Endodermal cell (in vitro differentiated cells): ENCODE results near the gene CSGALNACT2. TPM values are rescaled to one million over a fixed set of nuclear protein-coding genes. Genes with fewer than 3 reads are reported as not detected.

Experiments
- DNase-seq: peaks from one replicate; pipeline ENCODE4 v3.0.0-alpha.2; 2017
- H3K27ac ChIP-seq: 2 replicates; pipeline ENCODE4 v1.5.1; 2013; ENCODE audit warnings: mild to moderate bottlenecking, low read depth, low read length, moderate library complexity
- H3K27me3 ChIP-seq: 2 replicates; pipeline ENCODE4 v1.6.1; 2013; ENCODE audit warnings: mild to moderate bottlenecking, low read length, moderate library complexity; ENCODE audit not compliant: insufficient read depth, control insufficient read depth, poor library complexity, severe bottlenecking
- H3K36me3 ChIP-seq: 2 replicates; pipeline ENCODE4 v1.7.0; 2013; ENCODE audit warnings: mild to moderate bottlenecking, low read length, moderate library complexity; ENCODE audit not compliant: control insufficient read depth, insufficient read depth
- H3K4me1 ChIP-seq: one replicate; pipeline ENCODE4 v1.7.0; 2013; ENCODE audit warnings: low read length; ENCODE audit not compliant: control insufficient read depth, insufficient read depth
- H3K4me3 ChIP-seq: 2 replicates; pipeline ENCODE4 v1.5.1; 2013; ENCODE audit warnings: mild to moderate bottlenecking, low read length, moderate library complexity
- H3K9ac ChIP-seq: 2 replicates; pipeline ENCODE4 v1.6.1; 2013; ENCODE audit warnings: mild to moderate bottlenecking, low read length, moderate library complexity; ENCODE audit not compliant: poor library complexity, severe bottlenecking; ENCODE audit errors: extremely low read depth
- H3K9me3 ChIP-seq: 2 replicates; pipeline ENCODE4 v1.6.1; 2013; ENCODE audit warnings: mild to moderate bottlenecking, low read length, moderate library complexity; ENCODE audit not compliant: control insufficient read depth
- H3K27ac Mint-ChIP-seq: 2 replicates; pipeline ENCODE4 v1.8.0; 2020; ENCODE audit warnings: mixed read lengths
- H3K27me3 Mint-ChIP-seq: 2 replicates; pipeline ENCODE4 v1.8.0; 2021; ENCODE audit warnings: mild to moderate bottlenecking, mixed read lengths; ENCODE audit not compliant: insufficient read depth
- H3K36me3 Mint-ChIP-seq: 2 replicates; pipeline ENCODE4 v1.8.0; 2020; ENCODE audit warnings: low read depth, mixed read lengths
- H3K4me1 Mint-ChIP-seq: 2 replicates; pipeline ENCODE4 v1.8.0; 2020; ENCODE audit warnings: mixed read lengths
- H3K4me3 Mint-ChIP-seq: 2 replicates; pipeline ENCODE4 v1.8.0; 2020; ENCODE audit warnings: mild to moderate bottlenecking, moderate library complexity, mixed read lengths
- H3K9me3 Mint-ChIP-seq: 2 replicates; pipeline ENCODE4 v1.8.0; 2020; ENCODE audit warnings: mild to moderate bottlenecking, mixed read lengths
- WGBS, 2 experiments: methylation state at CpG; one replicate each; pipeline versions ENCODE4 v1.1.5 to v1.1.7; 2013; ENCODE audit warnings: missing lambda C conversion rate in 2 of 2, mixed read lengths in 1 of 2; ENCODE audit not compliant: insufficient coverage in 1 of 2, insufficient read length in 1 of 2; 5-methylcytosine and 5-hydroxymethylcytosine counted together
- total RNA-seq, 2 donors: library from RNA; stranded (reverse); fragmentation: NEBNext Ultra II Directional in 1 of 2; extraction: Animal tissue kit (Norgen Biotek cat#: 25700) in 1 of 2; gene quantifications; 2 replicates in 1 of 2; 3 replicates in 1 of 2; pipeline ENCODE4 v1.2.1, GENCODE V29; 2021
- TF ChIP-seq, protein P1 (sequence below): fragments of 200-600 bp; sonication (generic); conservative IDR thresholded peaks from 2 replicates; pipeline ENCODE4 v1.5.0; 2021; ENCODE audit warnings: antibody characterized with exemption, mild to moderate bottlenecking

Gene CSGALNACT2
- total RNA-seq, 2 donors from 2014 or later: 7.3 to 8.6 TPM

GRCh38 chr10:43158636-43159035, 20.4 kb downstream of the CSGALNACT2 start:
- H3K4me3 ChIP-seq: no peak overlapping the region
- no peak overlapping the region for H3K9ac ChIP-seq
- peaks cover 7% of the 10 kb centered on the region for H3K36me3 ChIP-seq
- Mint-ChIP-seq H3K4me3 (no peak overlapping the region), H3K9me3 (no peaks in the 10 kb centered on the region), H3K4me1 (no peaks in the 10 kb centered on the region), H3K36me3 (no peaks in the 10 kb centered on the region), H3K27ac (no peak overlapping the region), H3K27me3 (no peaks in the 10 kb centered on the region)
- H3K4me1 ChIP-seq: no peaks in the 10 kb centered on the region
- 90 to 97% methylated on average over 2 to 6 of the region's 6 CpGs for WGBS, 2 experiments
- TF ChIP-seq, protein P1, sequence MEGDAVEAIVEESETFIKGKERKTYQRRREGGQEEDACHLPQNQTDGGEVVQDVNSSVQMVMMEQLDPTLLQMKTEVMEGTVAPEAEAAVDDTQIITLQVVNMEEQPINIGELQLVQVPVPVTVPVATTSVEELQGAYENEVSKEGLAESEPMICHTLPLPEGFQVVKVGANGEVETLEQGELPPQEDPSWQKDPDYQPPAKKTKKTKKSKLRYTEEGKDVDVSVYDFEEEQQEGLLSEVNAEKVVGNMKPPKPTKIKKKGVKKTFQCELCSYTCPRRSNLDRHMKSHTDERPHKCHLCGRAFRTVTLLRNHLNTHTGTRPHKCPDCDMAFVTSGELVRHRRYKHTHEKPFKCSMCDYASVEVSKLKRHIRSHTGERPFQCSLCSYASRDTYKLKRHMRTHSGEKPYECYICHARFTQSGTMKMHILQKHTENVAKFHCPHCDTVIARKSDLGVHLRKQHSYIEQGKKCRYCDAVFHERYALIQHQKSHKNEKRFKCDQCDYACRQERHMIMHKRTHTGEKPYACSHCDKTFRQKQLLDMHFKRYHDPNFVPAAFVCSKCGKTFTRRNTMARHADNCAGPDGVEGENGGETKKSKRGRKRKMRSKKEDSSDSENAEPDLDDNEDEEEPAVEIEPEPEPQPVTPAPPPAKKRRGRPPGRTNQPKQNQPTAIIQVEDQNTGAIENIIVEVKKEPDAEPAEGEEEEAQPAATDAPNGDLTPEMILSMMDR: no peak
- DNase-seq: no peak
- H3K9me3 ChIP-seq: no peaks in the 10 kb centered on the region
- no peaks in the 10 kb centered on the region for H3K27me3 ChIP-seq
- no peak overlapping the region for H3K27ac ChIP-seq

DNA sequence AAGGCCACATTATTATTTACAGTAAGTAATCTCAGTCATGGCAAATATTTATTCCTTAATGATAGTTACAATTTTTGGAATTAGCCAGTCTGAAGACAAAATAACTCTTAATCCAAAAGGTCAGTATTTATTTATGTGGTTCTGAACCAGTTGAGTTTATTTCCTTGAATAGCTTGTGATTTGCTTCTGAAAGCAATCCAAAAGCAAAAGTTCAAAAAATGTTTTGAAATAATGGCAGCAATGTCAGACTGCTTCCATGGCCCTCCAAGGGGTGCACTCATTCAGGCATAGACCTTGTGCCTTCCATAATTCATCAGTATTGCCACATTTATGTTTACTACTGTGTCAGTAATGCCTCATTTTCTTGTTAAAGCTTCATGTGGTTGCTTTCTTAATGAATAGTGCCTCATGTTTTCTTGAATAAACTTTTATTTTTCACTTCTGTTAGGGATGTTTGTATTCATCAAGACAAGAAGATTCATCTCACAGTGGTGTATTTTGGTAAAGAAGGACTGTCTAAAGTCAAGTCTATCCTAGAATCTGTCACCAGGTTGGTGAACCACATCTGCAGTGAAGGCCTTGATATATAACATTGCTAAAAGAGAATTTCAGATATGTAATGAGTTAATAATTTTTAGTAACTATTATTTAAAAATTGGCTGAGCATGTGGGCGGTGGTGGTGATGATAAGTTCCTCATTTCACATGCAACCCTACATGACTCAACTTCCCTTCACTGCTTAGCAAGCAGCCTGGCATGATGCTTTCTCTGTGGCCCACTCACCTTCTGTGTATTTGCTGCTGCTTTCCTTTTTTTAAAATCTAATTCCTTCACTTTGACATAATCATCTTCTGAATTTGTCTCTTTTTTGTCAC, 22.0 kb downstream of the CSGALNACT2 start:
- Mint-ChIP-seq H3K9me3 (no peaks in the 10 kb centered on the region), H3K4me1 (no peaks in the 10 kb centered on the region), H3K27ac (no peak overlapping the region), H3K4me3 (no peak overlapping the region), H3K36me3 (no peaks in the 10 kb centered on the region), H3K27me3 (no peaks in the 10 kb centered on the region)
- no peaks in the 10 kb centered on the region for H3K27me3 ChIP-seq
- no peaks in the 10 kb centered on the region for H3K9me3 ChIP-seq
- TF ChIP-seq, protein P1: no peak
- no peak overlapping the region for H3K4me3 ChIP-seq
- H3K4me1 ChIP-seq: no peaks in the 10 kb centered on the region
- no peak overlapping the region for H3K9ac ChIP-seq
- 100% methylated on average over 1 of the region's 1 CpG; no CpG with 5 or more reads in 1 of the 2 experiments for WGBS, 2 experiments
- H3K27ac ChIP-seq: no peak overlapping the region
- no peak for DNase-seq
- peaks cover 7% of the 10 kb centered on the region for H3K36me3 ChIP-seq

DNA sequence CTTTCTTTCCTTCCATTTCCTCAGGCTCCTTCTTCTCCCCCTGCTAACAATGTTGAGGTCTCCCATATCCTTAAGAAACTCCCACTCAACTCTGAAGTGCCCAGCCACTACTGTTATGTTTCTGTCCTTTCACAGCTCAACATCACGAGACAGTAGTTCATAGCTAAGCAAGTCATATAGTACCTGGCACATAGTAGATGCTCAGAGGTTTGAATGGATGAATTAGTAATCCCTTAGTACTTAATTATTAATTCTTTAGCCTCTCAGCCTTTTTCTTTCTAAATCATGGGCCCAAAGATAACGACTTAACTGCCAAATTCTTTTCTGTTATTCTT, 22.6 kb downstream of the CSGALNACT2 start:
- H3K4me3 ChIP-seq: no peak overlapping the region
- H3K9me3 Mint-ChIP-seq: no peaks in the 10 kb centered on the region
- H3K4me1 Mint-ChIP-seq: no peaks in the 10 kb centered on the region
- H3K4me3 Mint-ChIP-seq: no peak overlapping the region
- no peak overlapping the region for H3K27ac Mint-ChIP-seq
- H3K27me3 ChIP-seq: no peaks in the 10 kb centered on the region
- DNase-seq: no peak
- no peaks in the 10 kb centered on the region for H3K27me3 Mint-ChIP-seq
- H3K9me3 ChIP-seq: no peaks in the 10 kb centered on the region
- H3K36me3 Mint-ChIP-seq: no peaks in the 10 kb centered on the region
- H3K27ac ChIP-seq: no peak overlapping the region
- TF ChIP-seq, protein P1: no peak
- 89% methylated on average over 2 of the region's 2 CpGs; no CpG with 5 or more reads in 1 of the 2 experiments for WGBS, 2 experiments
- H3K4me1 ChIP-seq: no peaks in the 10 kb centered on the region
- no peak overlapping the region for H3K9ac ChIP-seq
- H3K36me3 ChIP-seq: peaks cover 7% of the 10 kb centered on the region
